IMR-90 (cell line): ENCODE data around the gene CDKL4. TPM values are rescaled to one million over a fixed set of nuclear protein-coding genes. Genes with fewer than 3 reads are reported as not detected.

Experiments
- ATAC-seq: fragments of 200-7000 bp; cut with Tn5 transposase; 2 replicates; pipeline ENCODE4 v1.9.1; 2020; ENCODE audit warnings: low read depth, mild to moderate bottlenecking, moderate library complexity
- BruUV-seq: library from RNA; stranded (reverse); fragments of 400-500 nt; replicated peaks from 2 replicates; lab custom pipeline; 2021; lab: Mats Ljungman, UMichigan
- CTCF ChIA-PET: fragments of 300-600 bp; formaldehyde crosslinking; extraction: SDS; loops from one replicate; lab custom pipeline; 2021; ENCODE audit warnings: antibody characterized with exemption; lab: Yijun Ruan, JAX
- POLR2A ChIA-PET: fragments of 300-600 bp; sonication (Branson Sonifier 250); formaldehyde crosslinking; loops from one replicate; lab custom pipeline; 2022; ENCODE audit warnings: antibody characterized with exemption; ENCODE audit not compliant: unreplicated experiment; lab: Charles Lee
- DNase-seq: peaks from one replicate; pipeline ENCODE4 v3.0.0; 2013
- H2AFZ ChIP-seq: replicated peaks from 2 replicates; pipeline ENCODE3; 2013; ENCODE audit warnings: low read length, mild to moderate bottlenecking; ENCODE audit not compliant: poor library complexity
- H2AK5ac ChIP-seq: 2 replicates; pipeline ENCODE4 v1.6.1; 2013; ENCODE audit warnings: low read depth, low read length, inconsistent platforms
- H2AK9ac ChIP-seq: replicated peaks from 2 replicates; pipeline ENCODE3; 2013; ENCODE audit warnings: mild to moderate bottlenecking, low read depth, low read length, moderate library complexity; ENCODE audit not compliant: poor library complexity
- H2BK120ac ChIP-seq: 2 replicates; pipeline ENCODE4 v1.6.1; 2013; ENCODE audit warnings: low read depth, low read length, inconsistent platforms
- H2BK15ac ChIP-seq: 3 replicates; pipeline ENCODE4 v1.6.1; 2013; ENCODE audit warnings: low read depth, low read length, inconsistent platforms
- H2BK20ac ChIP-seq: 2 replicates; pipeline ENCODE4 v1.6.1; 2013; ENCODE audit warnings: low read depth, mild to moderate bottlenecking, inconsistent platforms, low read length, moderate library complexity
- H2BK5ac ChIP-seq: 2 replicates; pipeline ENCODE4 v1.6.1; 2013; ENCODE audit warnings: mild to moderate bottlenecking, low read depth, low read length, inconsistent platforms; ENCODE audit not compliant: poor library complexity, severe bottlenecking
- H3K14ac ChIP-seq: replicated peaks from 2 replicates; pipeline ENCODE4 v1.6.1; 2013; ENCODE audit warnings: low read depth, low read length, inconsistent platforms
- H3K18ac ChIP-seq: 2 replicates; pipeline ENCODE4 v1.6.1; 2013; ENCODE audit warnings: low read depth, low read length, control low read depth
- H3K23ac ChIP-seq: 2 replicates; pipeline ENCODE4 v1.6.1; 2013; ENCODE audit warnings: low read depth, low read length, inconsistent platforms
- H3K27ac ChIP-seq: 2 replicates; pipeline ENCODE4 v1.5.1; 2013; ENCODE audit warnings: mild to moderate bottlenecking, control low read depth, low read length; ENCODE audit not compliant: insufficient read depth
- H3K27me3 ChIP-seq: 2 replicates; pipeline ENCODE4 v1.6.1; 2013; ENCODE audit warnings: low read length; ENCODE audit not compliant: control insufficient read depth, insufficient read depth
- H3K36me3 ChIP-seq: 2 replicates; pipeline ENCODE4 v1.6.1; 2013; ENCODE audit warnings: low read length, mixed read lengths; ENCODE audit not compliant: control insufficient read depth, insufficient read depth
- H3K4ac ChIP-seq: 2 replicates; pipeline ENCODE4 v1.6.1; 2013; ENCODE audit warnings: low read depth, low read length, inconsistent platforms
- H3K4me1 ChIP-seq: 2 replicates; pipeline ENCODE4 v1.6.1; 2013; ENCODE audit warnings: low read length, mixed read lengths; ENCODE audit not compliant: control insufficient read depth, insufficient read depth
- H3K4me2 ChIP-seq: 2 replicates; pipeline ENCODE4 v1.6.1; 2013; ENCODE audit warnings: low read depth, mild to moderate bottlenecking, control low read depth, low read length, moderate library complexity
- H3K4me3 ChIP-seq: 2 replicates; pipeline ENCODE4 v1.5.1; 2013; ENCODE audit warnings: low read depth, mild to moderate bottlenecking, control low read depth, low read length, moderate library complexity; ENCODE audit not compliant: insufficient read depth
- H3K56ac ChIP-seq: 2 replicates; pipeline ENCODE4 v1.6.1; 2013; ENCODE audit warnings: low read length, inconsistent platforms; ENCODE audit not compliant: insufficient read depth; ENCODE audit errors: extremely low read depth
- H3K79me1 ChIP-seq, 2 experiments: 2 replicates each; pipeline ENCODE4 v1.6.1; 2013; ENCODE audit warnings: low read length in 2 of 2, inconsistent platforms in 1 of 2, low read depth in 1 of 2
- H3K9ac ChIP-seq: 2 replicates; pipeline ENCODE4 v1.6.1; 2013; ENCODE audit warnings: low read depth, low read length, control low read depth
- H3K9me1 ChIP-seq: 2 replicates; pipeline ENCODE4 v1.6.1; 2013; ENCODE audit warnings: low read length, inconsistent platforms; ENCODE audit not compliant: insufficient read depth
- H3K9me3 ChIP-seq: 2 replicates; pipeline ENCODE4 v1.6.1; 2013; ENCODE audit warnings: low read length; ENCODE audit not compliant: control insufficient read depth, insufficient read depth
- H4K20me1 ChIP-seq: 2 replicates; pipeline ENCODE4 v1.6.1; 2013; ENCODE audit warnings: low read length, inconsistent platforms; ENCODE audit not compliant: insufficient read depth
- H4K5ac ChIP-seq: 2 replicates; pipeline ENCODE4 v1.6.1; 2013; ENCODE audit warnings: mild to moderate bottlenecking, low read depth, low read length, control low read depth
- H4K8ac ChIP-seq, 2 experiments: 2 replicates each; pipeline ENCODE4 v1.6.1; 2013; ENCODE audit warnings: low read depth in 2 of 2, low read length in 2 of 2, control low read depth in 1 of 2, inconsistent platforms in 1 of 2
- H4K91ac ChIP-seq: 2 replicates; pipeline ENCODE4 v1.6.1; 2013; ENCODE audit warnings: low read depth, low read length, inconsistent platforms; ENCODE audit not compliant: insufficient read depth
- BHLHE40 ChIP-seq: fragments of 150-350 bp; IDR thresholded peaks from 2 replicates; pipeline ENCODE4 v1.6.1; 2016; ENCODE audit warnings: mild to moderate bottlenecking, low read depth, low read length
- CEBPB ChIP-seq: IDR thresholded peaks from 2 replicates; pipeline ENCODE4 v1.6.1; 2012; ENCODE audit warnings: low read depth, low read length, improper control_type of control experiment
- CHD1 ChIP-seq: IDR thresholded peaks from 2 replicates; pipeline ENCODE4 v1.6.1; 2012; ENCODE audit warnings: low read depth, low read length, improper control_type of control experiment
- CTCF ChIP-seq: conservative IDR thresholded peaks from 2 replicates; pipeline ENCODE4 v1.5.1; 2012; ENCODE audit warnings: mild to moderate bottlenecking, low read depth, low read length, improper control_type of control experiment
- ELK1 ChIP-seq: fragments of 150-350 bp; IDR thresholded peaks from 2 replicates; pipeline ENCODE4 v1.6.1; 2016; ENCODE audit warnings: low read depth, mild to moderate bottlenecking, low read length, moderate library complexity, borderline replicate concordance
- FOS ChIP-seq: fragments of 150-350 bp; IDR thresholded peaks from 2 replicates; pipeline ENCODE4 v1.6.1; 2016; ENCODE audit warnings: low read depth, low read length
- MAFK ChIP-seq: IDR thresholded peaks from 2 replicates; pipeline ENCODE4 v1.6.1; 2012; ENCODE audit warnings: low read depth, low read length, improper control_type of control experiment
- MAZ ChIP-seq: IDR thresholded peaks from 2 replicates; pipeline ENCODE4 v1.6.1; 2012; ENCODE audit warnings: low read depth, mild to moderate bottlenecking, low read length, improper control_type of control experiment, moderate library complexity, borderline replicate concordance
- MXI1 ChIP-seq: IDR thresholded peaks from 2 replicates; pipeline ENCODE4 v1.6.1; 2012; ENCODE audit warnings: low read depth, mild to moderate bottlenecking, low read length, moderate library complexity, borderline replicate concordance
- NFE2L2 ChIP-seq: fragments of 150-350 bp; IDR thresholded peaks from 2 replicates; pipeline ENCODE4 v1.6.1; 2016; ENCODE audit warnings: low read depth, mild to moderate bottlenecking, low read length
- POLR2A ChIP-seq: IDR thresholded peaks from 2 replicates; pipeline ENCODE4 v1.6.1; 2012; ENCODE audit warnings: mild to moderate bottlenecking, low read depth, low read length
- RAD21 ChIP-seq: IDR thresholded peaks from 2 replicates; pipeline ENCODE4 v1.6.1; 2012; ENCODE audit warnings: low read length, improper control_type of control experiment
- RCOR1 ChIP-seq: IDR thresholded peaks from 2 replicates; pipeline ENCODE4 v1.6.1; 2012; ENCODE audit warnings: mild to moderate bottlenecking, low read length, improper control_type of control experiment; ENCODE audit not compliant: insufficient replicate concordance
- RFX5 ChIP-seq: IDR thresholded peaks from 2 replicates; pipeline ENCODE4 v1.8.0; 2012; ENCODE audit warnings: low read depth, mild to moderate bottlenecking, low read length, moderate library complexity
- SMC3 ChIP-seq: fragments of 150-350 bp; IDR thresholded peaks from 2 replicates; pipeline ENCODE4 v1.6.1; 2016; ENCODE audit warnings: low read depth, mild to moderate bottlenecking, antibody characterized with exemption, low read length, moderate library complexity
- USF2 ChIP-seq: fragments of 150-350 bp; IDR thresholded peaks from 2 replicates; pipeline ENCODE4 v1.6.1; 2017; ENCODE audit warnings: mild to moderate bottlenecking, antibody characterized with exemption, low read length, low read depth
- WGBS, 2 experiments: methylation state at CpG; one replicate each; pipeline versions ENCODE4 v1.1.5 to v1.1.7; 2013; ENCODE audit warnings: missing lambda C conversion rate in 2 of 2; ENCODE audit not compliant: insufficient read length in 1 of 2; ENCODE audit errors: extremely low coverage in 2 of 2; 5-methylcytosine and 5-hydroxymethylcytosine counted together
- dilution Hi-C: fragments of 300-500 bp; cut with HindIII; formaldehyde crosslinking; loops from one replicate; pipeline ENCODE4 v1.14.3; 2018; ENCODE audit warnings: low sequenced_read_pairs; ENCODE audit not compliant: unreplicated experiment
- in situ Hi-C: fragments of 300-500 bp; cut with MboI; formaldehyde crosslinking; loops from 3 replicates; pipeline ENCODE4 v1.14.3; 2019; ENCODE audit warnings: low sequenced_read_pairs, inconsistent platforms, mixed read lengths
- intact Hi-C: fragments of 100-400 bp; cut with micrococcal nuclease; formaldehyde crosslinking; loops from 2 replicates; pipeline ENCODE4 v1.10.0; 2022
- polyA plus RNA-seq, 3 experiments: library from polyadenylated mRNA; depleted of rRNA; stranded (reverse); fragments of >200 nt; gene quantifications; 2 replicates each; pipeline ENCODE4 v1.2.3, GENCODE V29; 2012; ENCODE audit warnings: low replicate concordance in 1 of 3
- total RNA-seq: library from RNA; depleted of rRNA; stranded (reverse); fragments of >200 nt; gene quantifications from 2 replicates; pipeline ENCODE4 v1.2.3, GENCODE V29; 2012

Gene CDKL4
- total and polyA plus RNA-seq, 2 of the 4 experiments (the other 2 are of a cell fraction): not detected

- Histone ChIP-seq H4K8ac (no peak overlapping the region), H3K18ac (no peak overlapping the region), H3K4ac (no peak overlapping the region), H4K91ac (no peak overlapping the region), H2AK5ac (no peak overlapping the region), H3K79me1 (no peaks in the 10 kb centered on the region), H2BK20ac (no peak overlapping the region), H3K27ac (no peak overlapping the region), H3K14ac (no peak overlapping the region), H2BK120ac (no peak overlapping the region), H4K5ac (no peak overlapping the region), H2BK15ac (no peak overlapping the region), H3K9me1 (no peaks in the 10 kb centered on the region), H3K23ac (no peak overlapping the region), H3K4me3 (no peak overlapping the region), H3K4me2 (no peak overlapping the region), H3K9me3 (no peaks in the 10 kb centered on the region), H2BK5ac (no peak overlapping the region), H3K27me3 (no peaks in the 10 kb centered on the region), H3K9ac (no peak overlapping the region), H3K56ac (no peak overlapping the region), H4K20me1 (no peaks in the 10 kb centered on the region), H3K4me1 (peaks cover 1% of the 10 kb centered on the region; the same call in 1 of the 2 replicates), H2AFZ (no peak overlapping the region), H3K36me3 (no peaks in the 10 kb centered on the region), H2AK9ac (no peak overlapping the region)
- no peak for DNase-seq
- WGBS, 2 experiments: 85% methylated on average over 3 of the region's 4 CpGs; no CpG with 5 or more reads in 1 of the 2 experiments
- in situ Hi-C loops: no loop called here
- ChIA-PET POLR2A (no interaction called here), CTCF (no interaction called here)
- intact Hi-C loops: loop anchor here (2.0 kb wide), 1 partner anchor 27 kb away; no protein-coding TSS in a partner anchor
- no TSS peak for BruUV-seq
- dilution Hi-C loops: no loop called here
- TF ChIP-seq USF2 (no peak), FOS (no peak), CEBPB (no peak), NFE2L2 (no peak), RFX5 (no peak), RAD21 (no peak), MAZ (no peak), BHLHE40 (no peak), SMC3 (no peak), MXI1 (no peak), CHD1 (no peak), POLR2A (no peak), RCOR1 (no peak), ELK1 (no peak), CTCF (no peak), MAFK (no peak)
- no peak for ATAC-seq
Observed at GRCh38 chr2:39164089-39164488, 79.7 kb downstream of the CDKL4 start.
